ENCODE measurements around the gene AGFG2. TPM values are rescaled to one million over a fixed set of nuclear protein-coding genes. Genes with fewer than 3 reads are reported as not detected.

The AGFG2 gene
- total and polyA plus RNA-seq, 2 of the 13 experiments (the other 11 are each of a cell fraction or from before 2014, with no cell fraction given): 125 to 132 TPM

DNA sequence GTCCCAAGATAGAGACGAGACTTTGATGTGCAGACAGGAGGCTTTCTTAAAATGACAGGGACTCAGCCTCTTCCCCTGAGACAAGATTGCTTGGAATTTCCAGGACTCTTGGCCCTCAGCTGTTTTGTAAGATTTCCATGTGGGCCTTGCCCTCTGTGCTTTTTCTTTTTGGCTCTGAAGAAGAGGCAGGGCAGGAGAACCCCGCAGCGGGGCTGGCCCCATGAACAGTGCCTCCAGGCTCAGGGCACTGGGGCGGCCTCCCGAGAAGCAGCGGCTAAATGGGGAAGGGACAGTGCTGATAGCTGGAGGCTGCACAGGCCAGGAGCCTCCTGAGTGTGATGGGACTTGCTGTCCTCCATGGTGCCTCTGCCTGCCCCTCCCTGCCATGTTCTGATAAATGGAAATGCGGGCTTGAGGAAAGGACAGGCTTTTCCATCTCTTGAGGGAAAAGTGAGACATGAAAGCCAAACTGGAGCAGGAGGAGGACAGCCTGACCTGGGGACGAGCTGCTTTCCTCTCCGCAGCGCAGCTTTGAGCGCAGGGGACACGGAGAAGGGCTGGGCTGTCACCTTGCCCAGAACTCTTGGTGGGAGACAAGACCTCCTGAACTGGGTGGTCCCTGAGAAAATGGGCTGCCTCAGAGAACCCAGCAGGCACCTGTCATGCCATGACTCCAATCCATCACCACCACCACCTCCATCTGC is 22.6 kb downstream of the AGFG2 start:
- Histone ChIP-seq H2AFZ (ENCODE audit: low read length) (no peak overlapping the region), H3K4me1 (ENCODE audit: insufficient read depth, low read length) (peaks cover 88% of the 10 kb centered on the region), H3K9me3 (ENCODE audit: low read length) (no peaks in the 10 kb centered on the region), H3K79me2 (ENCODE audit: insufficient read depth, low read length) (peaks cover 4% of the 10 kb centered on the region), H3K4me2 (ENCODE audit: low read depth, low read length) (no peak overlapping the region), H3K27ac (ENCODE audit: extremely low read length, insufficient read depth, low read length) (no peak overlapping the region), H3K27me3 (ENCODE audit: control insufficient read depth in 1 of 2, insufficient read depth in 2 of 2, low read length in 2 of 2) (no peaks in the 10 kb centered on the region), H3K9ac (ENCODE audit: insufficient read depth, low read depth, low read length) (no peak overlapping the region), H3K4me3 (replicated peaks in 1 of 3; ENCODE audit: insufficient read depth in 1 of 3, low read depth in 2 of 3, low read length in 3 of 3) (no peak overlapping the region), H4K20me1 (ENCODE audit: insufficient read depth, low read length) (peaks cover 17% of the 10 kb centered on the region; the same call in 1 of the 2 replicates), H3K36me3 (replicated peaks in 1 of 2; ENCODE audit: control insufficient read depth in 1 of 2, insufficient read depth in 2 of 2, low read length in 2 of 2) (peaks cover 29 to 75% of the 10 kb centered on the region in 2 experiments)
- TF ChIP-seq AGO2 (optimal IDR thresholded peaks at IDR 0.05; ENCODE audit: low read depth, low read length) (peak; percentile 84), GABPB1 (CRISPR knock-in tag; IDR thresholded peaks at IDR 0.05) (no peak), ZNF468 (CRISPR knock-in tag; IDR thresholded peaks at IDR 0.05) (no peak), ZNF501 (CRISPR knock-in tag; IDR thresholded peaks at IDR 0.05) (no peak), MEIS1 (CRISPR knock-in tag; IDR thresholded peaks at IDR 0.05; ENCODE audit: borderline replicate concordance) (no peak), RBM22 (optimal IDR thresholded peaks at IDR 0.05; ENCODE audit: low read length) (peak; percentile 75), HOXA9 (CRISPR knock-in tag; IDR thresholded peaks at IDR 0.05; ENCODE audit: borderline replicate concordance) (no peak), ZNF615 (CRISPR knock-in tag; IDR thresholded peaks at IDR 0.05; ENCODE audit: borderline replicate concordance) (no peak)
- TF ChIP-seq, protein P1, sequence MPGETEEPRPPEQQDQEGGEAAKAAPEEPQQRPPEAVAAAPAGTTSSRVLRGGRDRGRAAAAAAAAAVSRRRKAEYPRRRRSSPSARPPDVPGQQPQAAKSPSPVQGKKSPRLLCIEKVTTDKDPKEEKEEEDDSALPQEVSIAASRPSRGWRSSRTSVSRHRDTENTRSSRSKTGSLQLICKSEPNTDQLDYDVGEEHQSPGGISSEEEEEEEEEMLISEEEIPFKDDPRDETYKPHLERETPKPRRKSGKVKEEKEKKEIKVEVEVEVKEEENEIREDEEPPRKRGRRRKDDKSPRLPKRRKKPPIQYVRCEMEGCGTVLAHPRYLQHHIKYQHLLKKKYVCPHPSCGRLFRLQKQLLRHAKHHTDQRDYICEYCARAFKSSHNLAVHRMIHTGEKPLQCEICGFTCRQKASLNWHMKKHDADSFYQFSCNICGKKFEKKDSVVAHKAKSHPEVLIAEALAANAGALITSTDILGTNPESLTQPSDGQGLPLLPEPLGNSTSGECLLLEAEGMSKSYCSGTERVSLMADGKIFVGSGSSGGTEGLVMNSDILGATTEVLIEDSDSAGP (CRISPR knock-in tag; IDR thresholded peaks at IDR 0.05; ENCODE audit: borderline replicate concordance): 0 out of 2 replicates have a peak, but pooled peaks have one; percentile 19
- TF ChIP-seq, protein P2, sequence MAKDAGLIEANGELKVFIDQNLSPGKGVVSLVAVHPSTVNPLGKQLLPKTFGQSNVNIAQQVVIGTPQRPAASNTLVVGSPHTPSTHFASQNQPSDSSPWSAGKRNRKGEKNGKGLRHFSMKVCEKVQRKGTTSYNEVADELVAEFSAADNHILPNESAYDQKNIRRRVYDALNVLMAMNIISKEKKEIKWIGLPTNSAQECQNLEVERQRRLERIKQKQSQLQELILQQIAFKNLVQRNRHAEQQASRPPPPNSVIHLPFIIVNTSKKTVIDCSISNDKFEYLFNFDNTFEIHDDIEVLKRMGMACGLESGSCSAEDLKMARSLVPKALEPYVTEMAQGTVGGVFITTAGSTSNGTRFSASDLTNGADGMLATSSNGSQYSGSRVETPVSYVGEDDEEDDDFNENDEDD (CRISPR knock-in tag; IDR thresholded peaks at IDR 0.05; ENCODE audit: borderline replicate concordance): no peak
- no peak for ATAC-seq
- ChIA-PET POLR2A (interaction anchor here (1.2 kb wide), 1 partner anchor 25 kb away, joined by 3 read pairs; the partner anchor contains the start of gene FBXO24), CTCF (ENCODE audit: low intra/inter-chr PET ratio, low total read pairs) (no interaction called here)
- BruUV-seq (replicated peaks): no TSS peak
- no peak for DNase-seq (ENCODE audit: low spot score)
- intact Hi-C loops (cut with micrococcal nuclease; ENCODE audit: unreplicated experiment): loop anchor here (5.0 kb wide), 1 partner anchor 94 kb away; no protein-coding TSS in a partner anchor
- in situ Hi-C loops (cut with HindIII; ENCODE audit: extremely low pct_ligation_motif_present, low pct_unique_long_range_greater_than_20kb): no loop called here
- 96% methylated on average over 12 of the region's 12 CpGs for WGBS (ENCODE audit: low lambda C conversion rate)
- FAIRE-seq: no peak
